Activated CD8-positive, alpha-beta memory T cell treated with anti-CD3 and anti-CD28 coated beads, Interleukin-2, amount 10 ng/mL, durations not matched to agents 7 days and 5 days (primary cell): ENCODE measurements around the gene MRPL48. TPM values are rescaled to one million over a fixed set of nuclear protein-coding genes. Genes with fewer than 3 reads are reported as not detected.
A peak's percentile ranks its signal among the peaks of the same experiment; 100 is the strongest.
"Not testable (repeated sequence)": the region's sequence is repeated elsewhere in the genome, so short reads cannot be mapped to it uniquely, and the experiment has no call there.

Experiments used
- ATAC-seq: fragments of 150-1000 bp; cut with Tn5 transposase; one replicate; pipeline ENCODE4 v1.10.0; 2021; ENCODE audit warnings: moderate library complexity
- CTCF ChIA-PET: fragments of 350-600 bp; sonication (Branson Sonifier 250); formaldehyde crosslinking; loops from one replicate; lab custom pipeline; 2021; ENCODE audit warnings: antibody characterized with exemption; lab: Charles Lee
- DNase-seq: peaks from one replicate; pipeline ENCODE4 v3.0.0-alpha.2; 2020
- H3K27ac Mint-ChIP-seq: one replicate; pipeline ENCODE4 v1.8.0; 2021; ENCODE audit warnings: mild to moderate bottlenecking, mixed read lengths
- H3K27me3 Mint-ChIP-seq: one replicate; pipeline ENCODE4 v1.8.0; 2021; ENCODE audit warnings: mixed read lengths
- H3K36me3 Mint-ChIP-seq: one replicate; pipeline ENCODE4 v1.8.0; 2021; ENCODE audit warnings: mild to moderate bottlenecking, mixed read lengths
- H3K4me1 Mint-ChIP-seq: one replicate; pipeline ENCODE4 v1.8.0; 2021; ENCODE audit warnings: mixed read lengths
- H3K4me3 Mint-ChIP-seq: one replicate; pipeline ENCODE4 v1.8.0; 2021; ENCODE audit warnings: mild to moderate bottlenecking, moderate library complexity, mixed read lengths
- H3K9me3 Mint-ChIP-seq: one replicate; pipeline ENCODE4 v1.8.0; 2022; ENCODE audit warnings: low read depth, mixed read lengths
- total RNA-seq, 2 experiments: library from RNA; stranded (reverse); gene quantifications; one replicate each; pipeline ENCODE4 v1.2.3, GENCODE V29; 2021

MRPL48 gene
- total RNA-seq, 2 experiments from 2014 or later = 34.1 to 52.0 TPM

DNA sequence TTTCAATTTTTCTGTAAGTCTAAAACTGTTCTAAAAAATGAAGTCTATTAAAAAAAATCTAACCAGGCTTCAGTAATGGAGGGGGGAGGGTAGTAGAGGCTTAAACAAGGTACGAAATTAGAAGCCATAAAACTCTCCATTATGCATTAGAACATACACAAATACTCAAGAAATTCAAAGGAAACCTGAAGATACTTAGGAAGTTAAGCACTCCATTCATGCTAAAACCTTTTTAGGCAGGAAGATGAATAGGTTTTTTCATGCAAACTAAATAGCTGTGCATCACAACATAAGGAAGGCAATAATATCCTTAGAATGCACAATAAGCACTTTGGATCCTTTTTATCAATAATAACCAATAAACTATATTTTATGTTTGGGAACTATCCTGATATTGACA is 29.2 kb upstream of the MRPL48 start:
- ATAC-seq (no peak), DNase-seq (no peak)
- no peaks in the 10 kb centered on the region for H3K9me3 Mint-ChIP-seq
- CTCF ChIA-PET = no interaction called here
- peaks cover 5% of the 10 kb centered on the region for H3K36me3 Mint-ChIP-seq
- H3K27me3 Mint-ChIP-seq = no peaks in the 10 kb centered on the region
- peak overlapping the region; percentile 88 for H3K4me3 Mint-ChIP-seq
- H3K4me1 Mint-ChIP-seq = peaks cover 25% of the 10 kb centered on the region
- H3K27ac Mint-ChIP-seq = no peak overlapping the region

DNA sequence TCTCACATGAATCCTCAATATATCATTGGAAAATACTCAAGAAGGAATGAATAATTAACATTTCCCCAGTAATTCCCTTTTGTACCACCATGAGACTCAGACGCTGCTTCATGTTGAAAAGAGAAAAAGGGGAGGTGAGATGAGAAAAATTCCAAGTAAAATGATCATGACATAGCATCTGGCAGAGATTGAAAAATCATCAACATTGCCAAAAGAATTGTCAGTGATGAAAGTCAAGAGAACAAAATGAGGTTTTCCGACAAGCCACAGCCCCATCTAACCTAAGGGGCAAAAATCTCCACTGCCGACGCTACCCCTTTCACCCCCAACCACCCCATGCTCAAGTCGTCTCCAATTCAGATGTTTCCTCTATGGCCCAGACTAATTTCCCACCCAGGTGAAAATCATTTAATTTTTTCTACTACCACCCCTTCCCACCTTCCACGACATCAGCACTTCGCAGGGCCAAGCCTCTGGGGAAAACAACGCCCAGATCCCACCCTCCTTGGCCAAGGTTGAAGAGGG is 28.0 kb upstream of the MRPL48 start:
- H3K36me3 Mint-ChIP-seq = peaks cover 3% of the 10 kb centered on the region
- H3K27ac Mint-ChIP-seq = peak overlapping the region; percentile 87
- H3K27me3 Mint-ChIP-seq = no peaks in the 10 kb centered on the region
- peak overlapping the region; percentile 88 for H3K4me3 Mint-ChIP-seq
- no peaks in the 10 kb centered on the region for H3K9me3 Mint-ChIP-seq
- ATAC-seq (no peak), DNase-seq (no peak)
- peaks cover 25% of the 10 kb centered on the region for H3K4me1 Mint-ChIP-seq
- CTCF ChIA-PET = interaction anchor here (4.0 kb wide), 1 partner anchor 19 kb away, joined by 59 read pairs; no protein-coding TSS in a partner anchor

DNA sequence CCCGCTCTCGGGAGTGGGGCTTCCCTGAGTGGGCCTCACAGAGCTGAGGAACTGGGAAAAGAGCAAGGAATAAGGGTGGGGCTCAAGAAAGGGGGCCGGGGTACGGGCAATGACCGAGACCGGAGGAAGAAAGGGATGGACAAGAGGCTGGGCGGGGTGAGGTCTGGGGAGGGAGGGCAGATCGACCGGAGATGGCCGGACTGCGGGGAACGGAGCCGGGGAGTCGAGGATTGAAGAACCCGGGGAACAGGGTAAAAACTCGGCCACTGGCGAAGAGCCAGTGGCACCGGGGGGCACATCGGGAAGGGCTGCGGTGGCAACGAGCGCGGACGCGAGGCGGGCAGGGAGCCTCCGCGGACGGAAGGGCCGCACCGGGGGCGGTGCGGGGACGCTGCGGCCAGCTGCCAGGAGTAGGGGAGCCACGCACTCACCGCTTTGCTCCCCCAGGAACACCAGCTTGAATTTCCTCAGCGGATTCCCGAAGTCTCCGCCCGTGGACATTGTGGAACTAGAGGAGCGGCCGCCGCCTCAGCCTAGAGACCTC is 27.5 kb upstream of the MRPL48 start:
- H3K9me3 Mint-ChIP-seq = no peaks in the 10 kb centered on the region
- peak; percentile 2 for ATAC-seq
- H3K27me3 Mint-ChIP-seq = peaks cover 3% of the 10 kb centered on the region
- peaks cover 25% of the 10 kb centered on the region for H3K4me1 Mint-ChIP-seq
- H3K4me3 Mint-ChIP-seq = peak overlapping the region; percentile 88
- peak; percentile 45 for DNase-seq
- peaks cover 3% of the 10 kb centered on the region for H3K36me3 Mint-ChIP-seq
- H3K27ac Mint-ChIP-seq = peak overlapping the region; percentile 87
- CTCF ChIA-PET = interaction anchor here (0.8 to 4.0 kb wide), 2 partner anchors 11 to 18 kb away, joined by 3 to 59 read pairs; no protein-coding TSS in a partner anchor

DNA sequence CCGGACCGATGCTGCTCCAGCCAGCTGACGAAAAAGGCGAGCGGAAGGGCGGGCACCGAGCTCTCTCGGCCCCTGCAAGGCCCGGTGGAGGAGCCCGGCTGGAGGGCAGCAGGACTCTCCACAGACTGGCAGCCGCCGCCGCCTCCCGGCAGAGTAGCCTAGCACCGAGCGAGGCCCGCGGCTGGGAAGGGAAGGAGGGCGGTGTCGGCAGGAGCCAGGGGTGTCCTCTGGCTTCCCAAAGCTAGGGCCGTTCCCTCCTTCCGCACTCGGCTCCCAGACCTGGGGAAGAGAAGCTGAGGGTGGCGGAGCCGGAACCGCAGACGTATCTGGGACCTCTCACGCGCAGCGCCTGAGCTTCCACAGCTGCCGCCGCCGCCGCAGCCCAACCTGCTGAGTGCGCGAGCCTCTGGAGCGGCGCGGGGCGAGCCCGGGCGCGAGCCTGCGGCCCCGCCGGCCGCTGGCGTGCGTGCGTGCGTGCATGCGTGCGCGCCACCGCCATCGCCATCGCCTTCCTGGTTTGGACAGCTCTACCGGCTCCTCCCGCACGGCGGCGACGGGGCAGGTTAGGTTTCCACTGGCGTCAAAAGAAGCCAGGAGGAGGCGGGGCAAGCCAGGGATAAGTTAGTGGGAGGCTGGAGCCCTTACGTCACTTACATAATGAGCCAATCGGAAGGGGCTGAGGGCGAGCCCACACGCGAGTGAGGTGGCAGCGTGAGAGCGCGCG is 26.8 kb upstream of the MRPL48 start, which contains the start of gene RAB6A:
Gene RAB6A, minus strand, starts transcription at position 396 of the 724 bp plus-strand sequence. CDS start 439 bp downstream, outside the sequence.
- peak; percentile 100 for DNase-seq
- ATAC-seq = peak; percentile 95
- peak within 1 kb of the TSS; percentile 87 for H3K27ac Mint-ChIP-seq
- H3K4me3 Mint-ChIP-seq = peak within 1 kb of the TSS; percentile 88
- H3K4me1 Mint-ChIP-seq = peaks cover 25% of the 10 kb centered on the region
- no peaks in the 10 kb centered on the region for H3K9me3 Mint-ChIP-seq
- H3K27me3 Mint-ChIP-seq = peaks cover 5% of the 10 kb centered on the region
- H3K36me3 Mint-ChIP-seq = peaks cover 3% of the 10 kb centered on the region
- CTCF ChIA-PET = interaction anchor here (0.8 to 4.0 kb wide), 4 partner anchors 11 to 25 kb away, joined by 3 to 59 read pairs (median 3); no protein-coding TSS in a partner anchor

DNA sequence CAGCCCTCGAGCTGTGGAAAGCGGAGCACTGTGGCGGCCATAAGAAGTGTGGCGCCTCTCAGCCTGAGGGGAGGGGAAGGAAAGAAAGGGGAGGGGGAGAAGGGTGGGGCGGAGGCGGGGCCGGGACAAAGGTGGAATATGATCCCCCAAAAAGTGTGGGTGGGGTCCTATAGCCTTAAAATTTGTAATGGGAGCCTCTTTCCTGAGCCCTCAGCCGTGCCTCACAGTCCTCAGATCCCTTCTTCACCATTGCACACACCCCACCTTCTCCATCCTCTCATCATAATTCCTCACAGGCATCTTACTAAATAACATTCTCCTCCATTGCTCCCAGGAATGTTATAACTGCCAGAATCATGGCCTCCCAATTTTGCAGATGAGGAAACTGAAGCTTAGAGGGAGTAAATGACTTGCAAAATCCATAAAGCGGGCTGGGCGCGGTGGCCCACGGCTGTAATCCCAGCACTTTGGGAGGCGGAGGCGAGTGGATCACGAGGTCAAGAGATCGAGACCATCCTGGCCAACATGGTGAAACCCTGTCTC is 26.2 kb upstream of the MRPL48 start:
- peaks cover 25% of the 10 kb centered on the region for H3K4me1 Mint-ChIP-seq
- DNase-seq = no peak
- peak; percentile 13 for ATAC-seq
- H3K27ac Mint-ChIP-seq = peak overlapping the region; percentile 77
- H3K9me3 Mint-ChIP-seq = no peaks in the 10 kb centered on the region
- peaks cover 11% of the 10 kb centered on the region for H3K27me3 Mint-ChIP-seq
- peaks cover 3% of the 10 kb centered on the region for H3K36me3 Mint-ChIP-seq
- CTCF ChIA-PET = interaction anchor here (0.8 to 4.0 kb wide), 3 partner anchors 11 to 24 kb away, joined by 3 to 59 read pairs (median 3); no protein-coding TSS in a partner anchor
- H3K4me3 Mint-ChIP-seq = peak overlapping the region; percentile 88

DNA sequence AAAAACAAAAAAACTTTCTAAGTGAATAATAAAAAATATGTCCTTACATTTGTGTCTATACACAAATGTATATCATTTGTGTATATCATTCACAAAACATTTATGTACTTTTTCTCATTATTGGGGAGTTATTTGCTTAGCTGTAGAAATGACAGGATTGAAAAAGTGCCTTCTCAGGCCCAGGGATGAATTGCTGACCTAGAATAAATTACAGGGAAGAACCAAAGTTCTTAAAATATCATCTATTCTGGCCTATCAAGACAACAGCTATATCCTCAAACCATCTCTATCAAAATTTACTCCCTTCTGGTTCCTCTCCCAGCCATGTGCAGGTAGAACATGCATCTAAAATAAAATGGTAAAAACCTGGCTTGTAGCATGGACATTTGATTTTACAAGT is 24.9 kb upstream of the MRPL48 start:
- CTCF ChIA-PET = interaction anchor here (4.0 kb wide), 1 partner anchor 16 kb away, joined by 59 read pairs; no protein-coding TSS in a partner anchor
- Mint-ChIP-seq H3K9me3 (no peaks in the 10 kb centered on the region), H3K36me3 (no peaks in the 10 kb centered on the region), H3K27me3 (peaks cover 19% of the 10 kb centered on the region), H3K4me3 (no peak overlapping the region), H3K27ac (no peak overlapping the region), H3K4me1 (peaks cover 21% of the 10 kb centered on the region)
- no peak for DNase-seq
- no peak for ATAC-seq

DNA sequence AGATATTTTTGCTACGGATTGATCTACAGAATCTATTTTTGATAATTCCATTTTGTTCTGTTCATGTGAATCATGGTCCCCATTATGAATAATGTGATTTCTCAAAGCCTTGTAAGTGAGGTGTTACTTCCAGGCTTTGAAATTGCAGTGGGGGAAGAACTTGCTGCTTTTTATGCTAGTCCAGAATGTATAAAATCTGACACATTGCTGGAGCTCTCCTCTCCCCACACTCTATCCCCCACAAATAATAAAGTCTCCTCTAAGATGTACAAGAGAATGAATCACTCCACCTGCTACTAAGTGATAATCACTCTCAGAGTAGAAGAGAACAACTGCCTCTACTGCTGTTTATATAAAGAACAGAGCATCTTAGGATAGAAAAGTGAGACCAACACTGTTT is 20.9 kb upstream of the MRPL48 start:
- ATAC-seq (no peak), DNase-seq (no peak)
- H3K27me3 Mint-ChIP-seq = peaks cover 21% of the 10 kb centered on the region
- no peaks in the 10 kb centered on the region for H3K36me3 Mint-ChIP-seq
- no peak overlapping the region for H3K4me3 Mint-ChIP-seq
- CTCF ChIA-PET = interaction anchor here (2.3 kb wide), 1 partner anchor 12 kb away, joined by 7 read pairs; no protein-coding TSS in a partner anchor
- H3K9me3 Mint-ChIP-seq = no peaks in the 10 kb centered on the region
- H3K27ac Mint-ChIP-seq = no peak overlapping the region
- H3K4me1 Mint-ChIP-seq = no peaks in the 10 kb centered on the region

DNA sequence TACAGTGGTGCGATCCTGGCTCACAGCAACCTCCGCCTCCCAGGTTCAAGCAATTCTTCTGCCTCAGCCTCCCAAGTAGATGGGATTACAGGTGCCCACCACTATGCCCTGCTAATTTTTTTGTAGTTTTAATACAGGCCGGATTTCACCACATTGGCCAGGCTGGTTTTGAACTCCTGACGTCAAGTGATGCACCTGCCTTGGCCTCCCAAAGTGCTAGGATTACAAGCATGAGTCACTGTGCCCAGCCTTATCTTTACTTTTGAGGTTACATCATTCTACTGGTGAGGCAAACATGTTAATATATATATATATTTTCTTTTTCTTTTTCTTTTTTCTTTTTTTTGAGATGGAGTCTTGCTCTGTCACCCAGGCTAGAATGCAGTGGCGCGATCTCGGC is 16.9 kb upstream of the MRPL48 start:
- CTCF ChIA-PET, H3K4me3 Mint-ChIP-seq, H3K27ac Mint-ChIP-seq, DNase-seq, H3K4me1 Mint-ChIP-seq, ATAC-seq, H3K36me3 Mint-ChIP-seq, H3K9me3 Mint-ChIP-seq: not testable (repeated sequence)
- peaks cover 19% of the 10 kb centered on the region for H3K27me3 Mint-ChIP-seq

DNA sequence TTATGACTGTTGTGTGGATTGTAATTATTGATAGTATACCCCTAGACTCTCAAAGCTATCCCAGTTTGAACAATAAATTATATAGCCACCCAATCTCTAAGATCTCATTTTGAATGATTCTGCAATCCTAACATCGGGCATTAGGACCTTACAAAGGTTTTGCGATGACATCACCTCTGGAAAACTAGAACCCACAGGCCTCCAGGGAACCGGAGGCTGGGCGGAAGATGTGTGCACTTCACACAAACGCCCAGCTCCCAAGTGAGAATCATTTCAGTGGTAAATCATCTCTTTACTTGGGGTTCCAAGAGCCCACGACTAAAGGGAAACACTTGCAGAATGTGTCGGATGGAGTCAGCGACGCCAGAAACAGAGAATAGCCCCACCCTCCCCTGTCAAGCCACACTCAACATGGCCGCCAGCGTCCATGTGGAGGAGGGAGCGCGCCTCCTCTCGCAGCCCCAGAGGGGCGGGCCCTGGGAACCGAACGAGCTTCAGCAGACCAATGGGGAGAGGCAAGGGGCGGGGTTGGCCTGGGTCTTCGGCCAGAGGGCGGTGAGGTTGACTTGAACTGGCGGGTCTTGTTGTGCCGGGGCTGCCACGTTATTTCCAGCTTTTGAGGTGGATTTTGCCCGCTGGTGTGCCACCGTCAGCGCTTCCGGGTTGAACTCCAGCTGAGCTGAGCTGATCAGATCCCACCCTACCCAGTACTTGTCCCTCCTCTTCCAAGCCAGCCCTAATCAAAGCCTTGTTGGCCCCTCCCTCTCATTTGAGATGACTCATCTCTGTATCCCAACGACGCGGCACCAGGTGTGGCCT is 8.4 kb upstream of the MRPL48 start:
- CTCF ChIA-PET = interaction anchor here (0.6 to 5.4 kb wide), 6 partner anchors 9 to 1613 kb away, joined by 3 to 59 read pairs (median 7); partner anchors contain the start of genes MRPL48 and RAB6A
- peak; percentile 99 for DNase-seq
- Mint-ChIP-seq H3K27ac (peak overlapping the region; percentile 99), H3K27me3 (no peaks in the 10 kb centered on the region), H3K9me3 (peaks cover 2% of the 10 kb centered on the region), H3K4me1 (peaks cover 19% of the 10 kb centered on the region), H3K4me3 (peak overlapping the region; percentile 86), H3K36me3 (no peaks in the 10 kb centered on the region)
- ATAC-seq = peak; percentile 99

DNA sequence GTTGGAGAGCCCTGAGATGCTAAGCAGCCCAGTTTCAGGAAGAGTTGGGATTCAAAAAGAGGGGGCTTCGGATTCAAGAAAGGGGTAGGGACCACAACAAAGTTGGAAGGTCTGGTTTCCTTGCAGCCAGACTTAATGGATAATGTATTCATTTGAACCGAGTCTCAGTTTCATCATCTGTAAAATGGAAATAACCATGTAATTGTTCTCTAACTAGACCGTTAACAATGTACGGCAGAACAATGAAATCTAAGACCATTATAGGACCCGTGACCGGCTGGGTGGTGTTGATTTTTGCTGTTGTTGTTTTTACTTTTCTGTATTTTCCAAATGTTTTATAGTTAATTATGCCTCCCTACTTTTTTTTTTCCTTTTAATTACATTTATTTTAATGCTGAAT is 6.4 kb upstream of the MRPL48 start:
- CTCF ChIA-PET = interaction anchor here (5.4 kb wide), 1 partner anchor 20 kb away, joined by 59 read pairs; the partner anchor contains the start of gene RAB6A
- Mint-ChIP-seq H3K36me3 (no peaks in the 10 kb centered on the region), H3K4me1 (peaks cover 22% of the 10 kb centered on the region), H3K27me3 (no peaks in the 10 kb centered on the region), H3K4me3 (no peak overlapping the region), H3K9me3 (no peaks in the 10 kb centered on the region), H3K27ac (peak overlapping the region; percentile 51)
- DNase-seq (no peak), ATAC-seq (no peak)

DNA sequence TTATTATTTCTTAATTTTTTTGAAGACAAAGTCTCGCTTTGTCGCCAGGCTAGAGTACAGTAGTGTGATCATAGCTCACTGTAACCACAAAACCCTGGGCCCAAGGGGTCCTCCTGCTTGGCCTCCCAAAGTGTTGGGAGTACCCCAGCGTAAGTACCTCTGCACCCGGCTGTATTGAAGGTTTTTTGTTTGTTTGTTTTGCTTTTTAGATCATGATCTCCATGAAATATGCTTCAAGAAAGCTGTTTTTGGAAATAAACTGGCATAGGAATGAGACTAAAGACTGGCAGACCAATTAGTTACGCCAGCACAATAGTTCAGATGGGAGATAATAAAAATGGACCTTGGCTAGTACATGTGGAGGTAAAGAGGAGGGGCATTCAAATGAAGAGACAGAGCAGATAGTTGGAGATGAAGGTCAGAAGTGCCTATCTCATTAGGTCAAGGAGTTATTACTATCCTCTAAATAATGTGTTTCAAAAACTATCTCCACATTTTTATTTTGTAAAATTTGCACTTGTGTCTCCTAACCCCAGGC is 4.1 kb upstream of the MRPL48 start:
- no peak for ATAC-seq
- H3K36me3 Mint-ChIP-seq = no peaks in the 10 kb centered on the region
- CTCF ChIA-PET = no interaction called here

DNA sequence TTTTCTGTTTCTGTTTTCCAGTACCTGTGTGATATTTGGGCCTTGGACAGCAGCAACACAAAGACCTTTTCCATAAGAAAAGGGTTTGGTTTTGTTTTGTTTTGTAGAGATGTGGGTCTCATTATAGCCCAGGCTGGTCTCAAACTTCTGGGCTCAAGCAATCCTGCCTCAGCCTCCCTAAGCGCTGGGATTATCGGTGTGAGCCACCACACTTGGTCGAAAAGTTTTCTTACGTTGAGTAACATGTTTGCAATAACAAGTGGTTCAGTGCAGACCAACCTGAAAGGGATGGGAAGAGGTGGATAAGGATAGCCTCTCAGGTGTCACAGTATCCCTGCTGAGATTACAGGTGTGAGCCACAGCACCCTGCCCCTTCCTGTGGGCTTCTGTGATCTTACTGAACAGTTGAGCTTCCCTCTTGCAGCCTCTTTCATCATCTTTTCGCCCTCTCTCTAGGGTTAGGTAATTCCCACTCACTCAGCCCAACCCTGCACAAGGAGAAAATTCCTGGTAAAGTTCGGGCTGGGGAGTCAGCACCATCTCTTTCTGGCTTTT is 3.5 kb upstream of the MRPL48 start:
- Mint-ChIP-seq H3K27me3 (no peaks in the 10 kb centered on the region), H3K36me3 (no peaks in the 10 kb centered on the region), H3K9me3 (no peaks in the 10 kb centered on the region), H3K4me3 (no peak overlapping the region), H3K27ac (no peak overlapping the region), H3K4me1 (peaks cover 20% of the 10 kb centered on the region)
- ATAC-seq = no peak
- DNase-seq = no peak
- CTCF ChIA-PET = no interaction called here

More for the DNA sequence above, 4.1 kb upstream of the MRPL48 start:
- H3K27ac Mint-ChIP-seq = no peak overlapping the region
- H3K9me3 Mint-ChIP-seq = no peaks in the 10 kb centered on the region
- H3K4me1 Mint-ChIP-seq = peaks cover 23% of the 10 kb centered on the region
- no peaks in the 10 kb centered on the region for H3K27me3 Mint-ChIP-seq
- DNase-seq = no peak
- no peak overlapping the region for H3K4me3 Mint-ChIP-seq
